Duodenal mucosa (tissue), 2 donors: ENCODE results near the gene SFXN3.

Experiments used
- H3K27ac ChIP-seq: one replicate; pipeline ENCODE4 v1.7.0; 2013; ENCODE audit warnings: low read depth, low read length
- H3K27me3 ChIP-seq, 2 donors: one replicate each; pipeline ENCODE4 v1.7.0; 2013; ENCODE audit warnings: low read length in 2 of 2, control low read depth in 1 of 2; ENCODE audit not compliant: insufficient read depth in 2 of 2, control insufficient read depth in 1 of 2
- H3K36me3 ChIP-seq, 2 donors: one replicate each; pipeline ENCODE4 v1.7.0; 2013; ENCODE audit warnings: low read length in 2 of 2, control low read depth in 1 of 2; ENCODE audit not compliant: insufficient read depth in 2 of 2, control insufficient read depth in 1 of 2
- H3K4me1 ChIP-seq, 2 donors: one replicate each; pipeline ENCODE4 v1.7.0; 2013; ENCODE audit warnings: low read length in 2 of 2, control low read depth in 1 of 2; ENCODE audit not compliant: insufficient read depth in 2 of 2, control insufficient read depth in 1 of 2
- H3K4me3 ChIP-seq, 2 donors: one replicate each; pipeline ENCODE4 v1.7.0; 2013; ENCODE audit warnings: low read length in 2 of 2, low read depth in 1 of 2
- H3K9ac ChIP-seq, 2 donors: one replicate each; pipeline ENCODE4 v1.7.0; 2013; ENCODE audit warnings: low read length in 2 of 2, low read depth in 1 of 2
- H3K9me3 ChIP-seq, 2 donors: one replicate each; pipeline ENCODE4 v1.7.0; 2013; ENCODE audit warnings: low read length in 2 of 2, control low read depth in 1 of 2; ENCODE audit not compliant: control insufficient read depth in 1 of 2

Gene SFXN3

DNA sequence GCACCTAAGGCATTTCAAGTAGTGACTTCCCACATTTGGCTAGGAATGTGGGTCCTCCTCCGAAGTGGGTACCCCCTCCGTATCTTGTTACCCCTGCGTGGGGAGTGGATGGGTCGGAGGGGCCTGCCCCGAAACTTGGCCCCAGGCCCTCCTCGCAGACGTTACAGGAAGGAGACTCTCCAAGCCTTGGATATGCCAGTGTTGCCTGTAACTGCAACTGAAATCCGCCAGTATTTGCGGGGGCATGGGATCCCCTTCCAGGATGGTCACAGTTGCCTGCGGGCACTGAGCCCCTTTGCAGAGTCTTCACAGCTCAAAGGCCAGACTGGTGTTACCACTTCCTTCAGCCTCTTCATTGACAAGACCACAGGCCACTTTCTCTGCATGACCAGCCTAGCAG is 42.9 kb upstream of the SFXN3 start:
- Histone ChIP-seq H3K27me3 (no peaks in the 10 kb centered on the region), H3K9me3 (no peaks in the 10 kb centered on the region), H3K27ac (no peak overlapping the region), H3K9ac (peak overlapping the region; percentile 48 to 85), H3K4me1 (peaks cover 28 to 31% of the 10 kb centered on the region in 2 donors), H3K4me3 (peak overlapping the region; percentile 92 to 94), H3K36me3 (peaks cover 15 to 32% of the 10 kb centered on the region in 2 donors)

DNA sequence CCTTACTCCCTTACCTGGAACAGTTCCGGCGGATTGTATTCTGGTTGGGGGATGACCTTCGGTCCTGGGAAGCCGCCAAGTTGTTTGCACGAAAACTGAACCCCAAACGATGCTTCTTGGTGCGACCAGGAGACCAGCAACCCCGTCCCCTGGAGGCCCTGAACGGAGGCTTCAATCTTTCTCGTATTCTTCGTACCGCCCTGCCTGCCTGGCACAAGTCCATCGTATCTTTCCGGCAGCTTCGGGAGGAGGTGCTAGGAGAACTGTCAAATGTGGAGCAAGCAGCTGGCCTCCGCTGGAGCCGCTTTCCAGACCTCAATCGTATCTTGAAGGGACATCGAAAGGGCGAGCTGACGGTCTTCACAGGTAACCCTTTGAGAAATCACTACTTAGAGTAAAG is 41.9 kb upstream of the SFXN3 start:
- no peak overlapping the region for H3K27ac ChIP-seq
- H3K4me1 ChIP-seq = peaks cover 28 to 31% of the 10 kb centered on the region in 2 donors
- no peak overlapping the region for H3K4me3 ChIP-seq
- no peak overlapping the region for H3K9ac ChIP-seq
- H3K36me3 ChIP-seq = peaks cover 18 to 33% of the 10 kb centered on the region in 2 donors
- H3K27me3 ChIP-seq = no peaks in the 10 kb centered on the region
- H3K9me3 ChIP-seq = no peaks in the 10 kb centered on the region

DNA sequence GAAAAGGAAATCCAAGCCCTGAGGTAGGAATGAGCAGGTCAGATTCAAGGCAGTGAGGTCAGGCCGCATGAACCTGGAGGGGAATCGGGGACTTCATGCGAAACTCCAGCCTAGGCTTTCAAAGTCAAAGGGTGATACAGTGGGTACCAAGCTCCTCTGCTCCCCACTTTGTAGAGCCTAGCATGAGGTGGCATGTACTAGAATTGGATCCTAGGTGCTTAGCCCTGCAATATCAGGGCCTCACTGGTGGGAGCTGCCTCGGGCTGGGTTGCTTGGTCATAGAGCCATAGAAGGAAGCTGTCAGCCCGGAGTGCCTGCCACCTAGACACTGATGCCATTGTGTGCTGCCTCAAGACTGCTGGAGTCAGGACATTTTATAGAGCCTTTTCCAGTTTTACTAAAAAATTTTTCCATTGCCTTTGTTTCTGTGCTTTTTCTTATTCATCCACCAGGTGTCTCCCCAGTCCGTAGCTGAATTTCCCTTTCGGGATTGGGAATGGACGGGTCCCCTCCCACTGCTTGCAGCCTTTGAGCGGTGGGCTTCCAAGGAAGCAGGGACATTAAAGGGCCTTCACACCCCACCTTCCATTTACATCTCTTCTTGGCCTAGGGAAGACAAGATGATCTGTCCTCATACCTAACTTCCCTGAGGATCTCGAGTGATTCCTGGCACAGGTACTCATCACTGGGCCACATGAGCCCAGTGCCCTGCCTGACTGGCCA is 36.9 kb upstream of the SFXN3 start:
- H3K27ac ChIP-seq = no peak overlapping the region
- H3K4me1 ChIP-seq = peaks cover 6 to 19% of the 10 kb centered on the region in 2 donors
- no peak overlapping the region for H3K4me3 ChIP-seq
- H3K36me3 ChIP-seq = peaks cover 18 to 25% of the 10 kb centered on the region in 2 donors
- no peaks in the 10 kb centered on the region for H3K27me3 ChIP-seq
- no peak overlapping the region for H3K9ac ChIP-seq
- no peaks in the 10 kb centered on the region for H3K9me3 ChIP-seq

DNA sequence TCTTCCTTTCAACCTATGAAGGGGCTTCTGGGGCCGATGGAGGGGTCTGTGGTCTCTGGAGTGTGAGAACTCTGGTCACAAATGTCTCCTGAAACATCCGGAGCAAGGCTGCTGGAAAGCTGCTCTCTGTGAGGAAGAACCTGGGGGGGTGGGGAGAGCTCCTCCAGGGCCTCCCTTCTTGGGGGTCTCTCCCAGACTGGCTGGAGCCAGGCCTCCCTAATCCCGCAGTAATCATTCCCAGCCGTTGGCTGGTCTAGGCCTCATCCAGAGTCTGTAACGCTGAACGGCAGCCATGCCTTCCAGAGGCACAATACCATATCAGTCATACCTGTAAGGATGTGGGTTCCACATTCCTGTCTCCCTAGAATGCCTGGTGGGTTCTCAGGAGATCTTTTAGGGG is 35.9 kb upstream of the SFXN3 start:
- H3K36me3 ChIP-seq = peaks cover 15 to 23% of the 10 kb centered on the region in 2 donors
- no peak overlapping the region for H3K9ac ChIP-seq
- no peaks in the 10 kb centered on the region for H3K27me3 ChIP-seq
- peaks cover 9 to 23% of the 10 kb centered on the region in 2 donors for H3K4me1 ChIP-seq
- H3K27ac ChIP-seq = no peak overlapping the region
- no peak overlapping the region for H3K4me3 ChIP-seq
- H3K9me3 ChIP-seq = no peaks in the 10 kb centered on the region

DNA sequence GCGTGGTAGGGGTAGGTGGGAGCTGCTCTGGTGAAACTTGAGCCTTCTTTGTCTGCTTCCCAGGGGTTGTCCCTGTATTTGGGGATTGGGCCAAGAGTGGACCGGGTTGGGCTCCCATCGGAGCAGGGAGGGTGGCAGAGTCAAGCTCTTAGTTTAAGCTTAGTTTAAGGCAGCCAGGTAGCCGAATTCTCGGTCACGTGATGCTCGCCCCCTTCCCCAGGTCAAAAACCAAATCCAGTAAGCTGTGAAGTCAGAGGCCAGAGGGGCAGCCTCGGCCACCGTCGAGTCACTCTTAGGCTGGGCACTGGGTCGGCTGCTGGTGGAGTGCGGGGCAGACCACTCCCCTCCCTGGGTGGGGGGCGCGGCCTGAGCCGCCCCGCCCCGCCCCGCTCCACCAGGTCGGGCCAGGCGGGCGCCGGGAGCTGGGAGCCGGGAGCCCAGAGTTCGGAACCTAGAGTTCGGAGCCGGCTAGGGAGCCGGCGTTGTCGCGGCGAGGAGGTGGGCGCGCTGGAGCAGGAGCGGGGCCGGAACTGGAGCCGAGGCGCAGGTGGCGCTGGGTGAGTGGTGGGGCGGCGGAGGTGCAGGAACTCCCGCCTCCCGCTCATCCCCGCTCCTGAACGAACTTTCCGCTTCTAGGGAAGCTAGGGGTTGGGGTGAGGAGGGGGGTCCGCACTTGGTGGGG is 34.2 kb upstream of the SFXN3 start:
- Histone ChIP-seq H3K27ac (peak overlapping the region; percentile 96), H3K27me3 (no peaks in the 10 kb centered on the region), H3K36me3 (peaks cover 6 to 9% of the 10 kb centered on the region in 2 donors), H3K4me3 (peak overlapping the region; percentile 89), H3K9ac (peak overlapping the region; percentile 72 to 76), H3K9me3 (no peaks in the 10 kb centered on the region), H3K4me1 (peaks cover 21 to 37% of the 10 kb centered on the region in 2 donors)

DNA sequence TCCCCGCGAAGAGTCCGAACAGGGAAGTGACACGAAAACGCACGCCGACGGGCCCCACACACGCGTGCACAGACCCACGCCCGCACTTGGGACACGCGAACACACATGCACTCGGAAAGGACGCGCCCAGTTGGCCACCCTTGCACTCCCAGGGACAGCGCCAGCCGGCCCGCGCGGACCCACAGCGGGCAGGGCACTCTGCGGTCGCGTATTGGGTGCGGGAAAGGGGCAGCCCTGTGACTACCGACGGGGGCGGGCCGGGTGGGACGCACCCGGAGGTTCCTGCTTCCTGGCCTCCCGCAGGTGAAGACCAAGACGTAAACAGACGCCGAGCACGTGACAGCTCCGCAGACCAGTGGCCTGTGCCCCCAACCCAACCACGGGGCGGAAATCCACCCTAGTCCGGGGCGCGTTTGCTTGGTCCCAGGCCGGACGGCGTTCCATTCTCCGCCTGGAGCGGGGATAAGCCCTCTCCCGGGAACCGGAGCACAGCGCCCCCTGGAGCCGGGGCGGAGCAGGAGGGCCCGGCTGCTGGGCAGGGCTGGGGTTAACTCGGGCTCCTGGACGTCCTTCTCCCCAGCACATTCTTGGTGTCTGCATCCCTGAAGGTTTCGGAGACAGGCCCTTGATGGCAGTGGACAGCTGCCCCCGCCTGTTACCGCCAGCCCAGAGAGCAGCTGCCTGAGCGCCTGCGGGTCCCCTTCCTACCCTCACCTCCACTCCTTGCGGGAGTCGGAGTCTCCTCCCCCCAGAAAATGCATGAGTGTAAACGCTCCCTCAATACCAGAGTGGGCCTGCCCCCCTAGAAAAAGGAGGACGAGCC is 33.5 kb upstream of the SFXN3 start:
- H3K27me3 ChIP-seq = no peaks in the 10 kb centered on the region
- peaks cover 25 to 44% of the 10 kb centered on the region in 2 donors for H3K4me1 ChIP-seq
- H3K36me3 ChIP-seq = peaks cover 6 to 9% of the 10 kb centered on the region in 2 donors
- H3K27ac ChIP-seq = peak overlapping the region; percentile 96
- H3K9ac ChIP-seq = peak overlapping the region; percentile 72 to 76
- peak overlapping the region; percentile 89 for H3K4me3 ChIP-seq
- H3K9me3 ChIP-seq = no peaks in the 10 kb centered on the region

DNA sequence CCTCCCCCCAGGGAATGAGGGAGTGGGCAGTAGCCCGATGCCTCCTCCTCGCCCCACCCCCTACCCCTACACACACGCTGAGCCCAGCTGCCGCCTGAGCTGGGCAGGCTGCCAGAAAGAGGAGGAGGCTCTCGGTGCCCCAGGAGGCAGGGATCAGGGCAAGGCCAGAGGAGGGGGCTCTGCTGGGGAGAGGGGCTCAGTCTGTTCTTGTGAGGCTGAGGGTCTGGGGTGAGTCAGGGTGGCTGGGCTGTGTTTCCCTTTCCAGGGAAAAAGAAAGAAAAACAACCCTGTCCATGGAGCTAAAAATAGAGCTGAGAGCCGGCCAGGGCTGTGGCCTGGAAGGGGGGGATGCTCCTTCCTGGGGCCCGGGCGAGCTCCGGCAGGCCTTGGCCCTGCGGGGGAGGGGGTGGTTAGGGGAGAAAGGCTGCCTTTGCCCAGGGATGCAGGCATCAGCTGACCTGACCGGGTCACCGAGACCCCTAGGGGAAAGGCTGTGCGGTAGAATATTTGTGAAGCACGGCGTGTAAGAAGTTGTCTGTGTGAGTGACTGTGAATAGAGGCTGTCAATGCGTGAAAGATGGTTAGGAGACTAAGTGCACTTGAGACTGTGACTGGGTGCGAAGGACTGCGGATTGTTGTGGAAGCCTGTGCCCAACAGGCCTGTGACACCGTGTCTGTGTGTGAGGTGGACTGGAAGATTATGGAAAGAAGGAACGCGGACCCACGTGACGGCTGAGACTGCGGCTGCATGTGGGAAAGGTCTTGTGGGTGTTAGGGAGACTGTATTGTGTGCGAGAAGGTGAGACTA is 32.6 kb upstream of the SFXN3 start:
- H3K4me3 ChIP-seq = peak overlapping the region; percentile 89
- H3K36me3 ChIP-seq = peaks cover 2 to 10% of the 10 kb centered on the region in 2 donors
- H3K27ac ChIP-seq = peak overlapping the region; percentile 96
- peak overlapping the region; percentile 72 to 76 for H3K9ac ChIP-seq
- H3K9me3 ChIP-seq = no peaks in the 10 kb centered on the region
- no peaks in the 10 kb centered on the region for H3K27me3 ChIP-seq
- peaks cover 25 to 44% of the 10 kb centered on the region in 2 donors for H3K4me1 ChIP-seq

DNA sequence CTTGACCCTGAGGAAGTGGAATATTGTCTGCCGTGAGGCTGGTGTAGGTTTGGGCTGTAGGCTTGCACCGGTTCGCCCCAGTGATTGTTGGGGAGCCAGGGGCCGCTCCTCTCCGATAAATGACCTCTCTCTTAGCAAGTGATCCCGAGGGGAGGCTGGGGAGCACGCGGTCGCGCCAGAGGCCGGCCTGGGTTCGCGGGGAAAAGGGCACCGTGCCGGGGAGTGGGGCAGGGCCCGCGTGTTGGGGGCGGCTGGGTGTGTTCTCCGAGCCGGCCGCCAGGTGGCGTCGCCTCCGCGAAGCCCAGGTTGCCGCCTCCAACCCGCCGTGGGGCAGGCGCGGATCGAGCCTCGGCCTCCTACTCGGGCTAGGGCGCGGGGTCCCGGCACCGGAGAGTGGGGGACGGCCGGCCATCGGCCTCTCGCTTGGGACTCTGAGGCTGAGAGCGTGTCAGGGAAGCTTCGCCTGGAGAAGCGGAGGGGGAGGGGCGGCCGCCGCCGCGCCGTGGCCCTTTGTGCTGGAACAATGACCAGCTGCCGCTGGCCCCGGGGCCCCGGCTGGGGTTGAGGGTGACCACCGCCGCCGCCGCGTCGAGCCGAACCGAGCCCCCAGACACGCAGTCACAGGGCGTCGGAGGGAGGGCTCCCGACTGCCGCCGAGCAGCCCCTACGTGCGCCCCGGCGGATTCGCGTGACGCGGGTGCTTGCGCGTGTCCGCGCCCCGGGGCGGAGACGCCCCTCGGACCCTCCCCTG is 31.9 kb upstream of the SFXN3 start:
- Histone ChIP-seq H3K27ac (peak overlapping the region; percentile 96), H3K9me3 (no peaks in the 10 kb centered on the region), H3K9ac (peak overlapping the region; percentile 72 to 76), H3K27me3 (no peaks in the 10 kb centered on the region), H3K4me1 (peaks cover 25 to 44% of the 10 kb centered on the region in 2 donors), H3K36me3 (peaks cover 0 to 13% of the 10 kb centered on the region in 2 donors), H3K4me3 (peak overlapping the region; percentile 89)

DNA sequence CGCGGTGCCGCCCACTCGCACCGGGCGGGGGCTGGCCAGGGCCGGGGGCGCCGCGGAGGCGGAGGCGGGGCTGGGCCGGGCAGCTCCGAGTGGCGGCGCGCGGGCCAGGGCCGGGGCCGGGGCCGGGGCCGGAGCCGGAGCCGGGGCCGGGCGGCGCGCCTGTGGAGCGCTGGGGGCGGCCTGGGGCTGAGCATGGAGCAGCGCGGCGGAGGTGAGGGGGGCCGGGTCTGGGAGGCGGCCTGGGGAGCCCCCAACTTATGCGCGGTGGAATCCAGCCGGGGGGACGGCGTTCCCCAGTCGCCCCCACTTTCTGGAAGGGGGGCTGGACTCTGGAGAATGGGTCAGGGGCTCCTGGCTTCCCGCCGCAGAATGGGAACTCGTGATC is 31.3 kb upstream of the SFXN3 start, which contains the start of gene LZTS2:
LZTS2 (plus strand) TSS at position 67 of the 385 bp plus-strand sequence. CDS start 2,731 bp downstream, outside the sequence.
- Histone ChIP-seq H3K27ac (peak within 1 kb of the TSS; percentile 96), H3K9me3 (no peaks in the 10 kb centered on the region), H3K4me1 (peaks cover 25 to 44% of the 10 kb centered on the region in 2 donors), H3K9ac (peak within 1 kb of the TSS; percentile 76 to 88), H3K27me3 (no peaks in the 10 kb centered on the region), H3K36me3 (peaks cover 0 to 14% of the 10 kb centered on the region in 2 donors), H3K4me3 (peak within 1 kb of the TSS; percentile 89)
